ENCODE data around the gene ALKBH2. TPM values are rescaled to one million over a fixed set of nuclear protein-coding genes. Genes with fewer than 3 reads are reported as not detected.

Gene ALKBH2
- total and polyA plus RNA-seq, 2 donors from 2014 or later = 14.7 to 18.8 TPM

GRCh38 chr12:109074866-109075265 is 18.4 kb downstream of the ALKBH2 start:
- intact Hi-C loops (cut with DNase I) = no loop called here
- no peak for TF ChIP-seq CTCF (IDR thresholded peaks at IDR 0.05; ENCODE audit: borderline replicate concordance, extremely low read depth, insufficient read depth)
- Histone ChIP-seq H3K27ac (ENCODE audit: low read depth in 2 of 2, low read length in 2 of 2) (no peak overlapping the region), H3K36me3 (ENCODE audit: control insufficient read depth in 2 of 3, insufficient read depth in 3 of 3, low read length in 3 of 3) (peaks cover 13 to 39% (median 16%) of the 10 kb centered on the region in 3 donors), H3K4me1 (ENCODE audit: control insufficient read depth in 2 of 3, insufficient read depth in 2 of 3, low read depth in 1 of 3, low read length in 3 of 3) (no peaks in the 10 kb centered on the region), H3K4me3 (ENCODE audit: low read length in 3 of 3) (no peak overlapping the region), H3K9me3 (ENCODE audit: control insufficient read depth in 2 of 3, insufficient read depth in 1 of 3, low read length in 3 of 3) (no peaks in the 10 kb centered on the region), H3K27me3 (ENCODE audit: control insufficient read depth, insufficient read depth, low read length) (no peaks in the 10 kb centered on the region), H3K9ac (ENCODE audit: low read length in 3 of 3) (no peak overlapping the region)
- no peak for DNase-seq
- no peak for FAIRE-seq

GRCh38 chr12:109069307-109070271 is 23.7 kb downstream of the ALKBH2 start:
- intact Hi-C loops (cut with DNase I) = no loop called here
- Histone ChIP-seq H3K4me1 (ENCODE audit: control insufficient read depth in 2 of 3, insufficient read depth in 2 of 3, low read depth in 1 of 3, low read length in 3 of 3) (peaks cover 0 to 9% (median 2%) of the 10 kb centered on the region in 3 donors), H3K4me3 (ENCODE audit: low read length in 3 of 3) (no peak overlapping the region), H3K27me3 (ENCODE audit: control insufficient read depth, insufficient read depth, low read length) (no peaks in the 10 kb centered on the region), H3K9ac (ENCODE audit: low read length in 3 of 3) (no peak overlapping the region), H3K36me3 (ENCODE audit: control insufficient read depth in 2 of 3, insufficient read depth in 3 of 3, low read length in 3 of 3) (peaks cover 15 to 50% (median 19%) of the 10 kb centered on the region in 3 donors), H3K27ac (ENCODE audit: low read depth in 2 of 2, low read length in 2 of 2) (peak overlapping the region in 1 of 2 donors; percentile 23), H3K9me3 (ENCODE audit: control insufficient read depth in 2 of 3, insufficient read depth in 1 of 3, low read length in 3 of 3) (no peaks in the 10 kb centered on the region)
- TF ChIP-seq CTCF (IDR thresholded peaks at IDR 0.05; ENCODE audit: borderline replicate concordance, extremely low read depth, insufficient read depth) = no peak
- no peak for FAIRE-seq
- no peak for DNase-seq

- DNase-seq = no peak
- peaks cover 9 to 34% (median 12%) of the 10 kb centered on the region in 3 donors for H3K36me3 ChIP-seq (ENCODE audit: control insufficient read depth in 2 of 3, insufficient read depth in 3 of 3, low read length in 3 of 3)
- H3K4me3 ChIP-seq (ENCODE audit: low read length in 3 of 3) = no peak overlapping the region
- intact Hi-C loops (cut with DNase I) = no loop called here
- no peaks in the 10 kb centered on the region for H3K9me3 ChIP-seq (ENCODE audit: control insufficient read depth in 2 of 3, insufficient read depth in 1 of 3, low read length in 3 of 3)
- H3K9ac ChIP-seq (ENCODE audit: low read length in 3 of 3) = no peak overlapping the region
- H3K27ac ChIP-seq (ENCODE audit: low read depth in 2 of 2, low read length in 2 of 2) = no peak overlapping the region
- H3K27me3 ChIP-seq (ENCODE audit: control insufficient read depth, insufficient read depth, low read length) = no peaks in the 10 kb centered on the region
- TF ChIP-seq CTCF (IDR thresholded peaks at IDR 0.05; ENCODE audit: borderline replicate concordance, extremely low read depth, insufficient read depth) = no peak
- peaks cover 0 to 12% (median 2%) of the 10 kb centered on the region in 3 donors for H3K4me1 ChIP-seq (ENCODE audit: control insufficient read depth in 2 of 3, insufficient read depth in 2 of 3, low read depth in 1 of 3, low read length in 3 of 3)
- FAIRE-seq = no peak
Observed at GRCh38 chr12:109065853-109066193, 27.4 kb downstream of the ALKBH2 start.

Data from kidney (tissue), 14 donors.